22Rv1 (cell line): ENCODE measurements around the gene PPFIA3.

Experiments used
- H3K27ac ChIP-seq: fragments of 450-650 bp; 2 replicates; pipeline ENCODE4 v1.5.1; 2017
- CTCF ChIP-seq: fragments of 450-650 bp; IDR thresholded peaks from 2 replicates; pipeline ENCODE4 v1.5.1; 2017; ENCODE audit warnings: mild to moderate bottlenecking
- ZFX ChIP-seq: fragments of 450-650 bp; IDR thresholded peaks from 2 replicates; pipeline ENCODE4 v1.6.1; 2017; ENCODE audit warnings: antibody characterized with exemption, borderline replicate concordance

The PPFIA3 gene

GRCh38 chr19:49153167-49153809, 33.9 kb downstream of the PPFIA3 start:
- no peak overlapping the region for H3K27ac ChIP-seq
- no peak for TF ChIP-seq ZFX
- no peak for TF ChIP-seq CTCF

- H3K27ac ChIP-seq = no peak overlapping the region
- no peak for TF ChIP-seq ZFX
- no peak for TF ChIP-seq CTCF
Observed at GRCh38 chr19:49154279-49154678, 34.9 kb downstream of the PPFIA3 start.

- H3K27ac ChIP-seq = no peak within 1 kb of the TSS
- TF ChIP-seq CTCF (no peak), ZFX (no peak)
Observed at GRCh38 chr19:49155005-49155819, 35.9 kb downstream of the PPFIA3 start, which contains the start of gene HRC. Gene HRC, minus strand, starts transcription at chr19:49155396. Its CDS starts 159 bp downstream, at chr19:49155237.

- H3K27ac ChIP-seq = no peak overlapping the region
- TF ChIP-seq ZFX (no peak), CTCF (no peak)
Observed at GRCh38 chr19:49155820-49156346, 36.5 kb downstream of the PPFIA3 start.

- TF ChIP-seq CTCF (no peak), ZFX (no peak)
- H3K27ac ChIP-seq = peak within 1 kb of the TSS; percentile 86
Observed at GRCh38 chr19:49157445-49158224, 38.3 kb downstream of the PPFIA3 start, which contains the start of gene TRPM4. Gene TRPM4, plus strand, starts transcription at chr19:49157792. Its CDS starts 75 bp downstream, at chr19:49157867.

- peak overlapping the region; percentile 86; the same call in 1 of the 2 replicates for H3K27ac ChIP-seq
- TF ChIP-seq ZFX (no peak), CTCF (no peak)
Observed at GRCh38 chr19:49160450-49161189, 41.3 kb downstream of the PPFIA3 start.
